HG03175 (cell line): ENCODE data around the gene NHS.

Experiments used
- ATAC-seq: cut with Tn5 transposase; IDR thresholded peaks from one replicate; pipeline ENCODE4 v1.9.1; 2021; ENCODE audit warnings: mild to moderate bottlenecking, moderate library complexity; ENCODE audit not compliant: unreplicated experiment

Gene NHS

GRCh38 chrX:17656556-17656955 lies 281.6 kb downstream of the NHS start:
- no peak for ATAC-seq

- no peak for ATAC-seq
These were observed 287.4 kb downstream of the NHS start for GRCh38 chrX:17662391-17662790.

DNA sequence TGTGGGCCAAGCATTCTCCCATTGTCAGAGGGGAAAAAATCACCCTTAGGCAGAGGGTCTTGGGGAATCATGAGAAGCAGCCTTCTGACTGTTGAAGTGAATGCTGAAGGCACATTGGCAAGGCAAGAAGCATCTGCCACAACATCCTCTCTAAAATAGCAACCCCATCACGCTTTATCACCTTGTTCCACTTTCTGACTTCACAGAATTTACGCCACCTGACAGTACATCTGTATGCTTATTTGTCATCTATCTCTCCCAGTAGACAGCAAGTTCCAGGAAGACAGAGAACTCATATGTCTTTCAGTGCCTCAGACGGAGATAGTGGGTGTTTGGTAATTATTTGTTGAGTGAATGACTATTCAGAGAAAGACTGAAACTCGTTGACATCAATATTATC lies 293.9 kb downstream of the NHS start:
- ATAC-seq: no peak

- no peak for ATAC-seq
These were observed 294.5 kb downstream of the NHS start for GRCh38 chrX:17669458-17669857.

GRCh38 chrX:17669891-17670290 lies 294.9 kb downstream of the NHS start:
- ATAC-seq: no peak

- ATAC-seq: no peak
These were observed 295.9 kb downstream of the NHS start for GRCh38 chrX:17670874-17671273.

DNA sequence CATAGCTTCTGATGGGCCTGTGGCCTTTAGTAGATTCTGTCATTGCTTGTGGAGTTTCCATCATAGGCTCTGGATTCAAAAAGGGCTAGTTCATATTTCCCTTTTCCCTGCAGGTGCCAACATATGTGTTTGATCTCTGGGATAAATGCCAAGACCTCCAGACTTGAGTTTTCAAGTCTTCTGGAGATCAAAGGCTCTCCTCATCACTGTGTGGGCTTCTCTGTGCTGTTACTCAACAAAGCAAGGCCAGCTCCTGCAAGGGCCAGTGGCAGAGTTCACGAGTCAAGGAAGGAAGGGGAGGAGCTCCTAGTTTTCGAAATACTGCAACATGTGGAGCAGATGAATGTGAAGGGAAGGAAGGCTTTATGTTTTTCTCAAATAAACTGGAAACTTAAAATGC lies 299.6 kb downstream of the NHS start:
- ATAC-seq: no peak

DNA sequence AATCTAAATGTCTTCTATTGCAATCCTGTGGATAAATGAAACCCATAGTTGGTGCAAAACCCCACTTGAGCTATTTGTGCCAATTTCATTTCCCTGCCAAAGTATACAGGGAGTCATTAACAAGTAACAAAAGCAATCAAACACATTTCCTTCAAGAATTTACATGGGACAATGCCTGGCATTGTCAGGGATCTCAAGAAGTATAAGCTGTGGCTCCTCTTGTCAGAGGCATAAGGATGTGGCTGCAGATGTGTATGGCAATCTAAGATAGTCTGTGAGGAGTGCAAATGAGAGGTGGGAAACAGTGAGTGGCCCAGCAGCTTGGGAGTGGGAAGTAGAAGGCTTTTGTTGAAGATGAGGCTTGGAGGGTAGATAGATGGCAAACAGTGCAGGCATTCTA lies 304.3 kb downstream of the NHS start:
- ATAC-seq: no peak

DNA sequence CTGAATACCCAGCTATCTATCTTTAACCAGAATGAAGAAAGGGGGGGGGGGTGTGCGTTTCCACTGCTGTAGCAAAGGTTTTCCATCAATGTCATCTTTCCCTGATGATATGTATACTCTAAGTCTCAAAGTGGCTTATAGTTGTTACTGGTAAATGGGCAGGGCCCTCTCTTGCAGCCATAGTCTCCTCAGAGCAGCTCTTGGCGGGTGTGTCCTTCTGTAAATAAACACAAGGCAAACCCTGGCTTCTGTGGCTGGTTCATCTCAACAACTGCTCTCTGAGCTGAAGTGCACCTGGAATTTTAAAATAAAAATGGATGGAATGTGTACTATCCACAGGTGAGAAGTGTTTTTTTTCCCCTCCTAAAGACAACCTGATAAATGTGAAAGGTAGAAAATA lies 304.8 kb downstream of the NHS start:
- ATAC-seq: no peak

DNA sequence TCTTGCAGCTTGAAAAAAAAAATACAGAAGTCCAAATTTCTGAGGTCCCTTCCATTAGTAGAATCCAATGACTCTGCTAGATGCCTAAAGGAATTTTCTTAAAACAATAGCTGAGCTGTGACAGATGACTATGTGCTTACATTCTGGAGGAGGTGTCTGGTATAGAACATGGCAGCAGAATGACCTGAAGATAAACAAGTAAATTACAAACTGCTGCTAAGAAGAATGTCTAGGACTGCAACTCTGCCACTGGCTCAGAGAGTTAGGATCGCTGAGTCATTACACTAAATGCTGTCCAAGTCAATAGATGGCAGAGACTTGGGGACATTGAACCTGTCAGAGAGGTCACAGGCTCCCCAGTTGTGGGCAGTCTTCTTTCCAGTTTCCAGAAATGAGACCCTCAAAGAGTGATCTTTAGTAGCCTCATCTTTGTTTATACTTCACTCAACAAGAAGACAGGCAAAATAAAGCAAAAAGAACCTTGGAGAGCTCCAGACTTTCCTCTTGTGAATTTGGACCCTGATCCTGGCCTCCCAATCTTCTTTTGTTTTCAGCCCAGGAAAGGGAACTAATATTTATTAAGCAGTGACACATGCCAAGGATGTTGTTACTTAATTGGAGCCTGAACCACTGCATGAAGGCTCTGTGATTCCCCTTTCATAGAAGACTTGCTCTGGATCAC lies 305.9 kb downstream of the NHS start:
- no peak for ATAC-seq

GRCh38 chrX:17682259-17682658 lies 307.3 kb downstream of the NHS start:
- ATAC-seq: no peak

- ATAC-seq: no peak
These were observed 310.0 kb downstream of the NHS start for GRCh38 chrX:17685026-17685425.

DNA sequence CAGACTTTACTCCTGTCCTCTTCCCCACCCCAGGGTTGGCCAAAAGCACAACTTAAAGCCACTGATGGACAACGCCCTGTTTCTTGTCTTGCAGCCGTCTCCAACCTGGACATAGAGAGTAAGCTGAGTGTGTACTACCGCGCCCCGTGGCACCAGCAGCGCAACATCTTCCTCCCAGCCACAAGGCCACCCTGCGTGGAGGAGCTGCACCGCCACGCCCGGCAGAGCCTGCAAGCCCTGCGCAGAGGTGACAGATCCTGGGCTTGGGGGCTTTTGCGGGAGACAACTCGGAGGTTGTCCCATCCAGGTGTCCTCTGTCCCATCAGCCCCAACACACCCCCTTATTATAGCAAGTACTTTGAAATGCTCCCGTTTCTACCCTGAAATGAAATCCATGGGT lies 312.6 kb downstream of the NHS start:
- no peak for ATAC-seq

GRCh38 chrX:17689971-17690409 lies 315.0 kb downstream of the NHS start:
- ATAC-seq: peak; percentile 63

- peak; percentile 76 for ATAC-seq
These were observed 317.8 kb downstream of the NHS start for GRCh38 chrX:17692709-17693346.

DNA sequence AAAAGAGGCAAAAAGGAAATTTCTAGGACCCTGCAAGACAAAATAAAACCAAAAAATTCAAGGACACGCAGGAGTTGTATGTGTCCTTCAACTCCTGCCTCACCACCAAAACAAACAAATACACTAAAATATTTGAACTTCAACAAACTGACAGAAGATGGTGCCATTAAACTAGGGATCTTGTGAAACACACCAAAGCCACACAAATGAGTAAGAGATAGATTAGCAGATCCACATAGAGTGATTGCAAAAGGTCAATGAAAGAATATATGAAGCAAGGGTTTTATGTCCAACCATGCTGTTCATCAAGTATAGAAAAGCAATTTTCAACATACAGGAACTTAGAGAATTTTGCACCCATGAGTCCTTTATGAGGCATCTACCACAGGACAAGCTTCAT lies 322.2 kb downstream of the NHS start:
- ATAC-seq: no peak

DNA sequence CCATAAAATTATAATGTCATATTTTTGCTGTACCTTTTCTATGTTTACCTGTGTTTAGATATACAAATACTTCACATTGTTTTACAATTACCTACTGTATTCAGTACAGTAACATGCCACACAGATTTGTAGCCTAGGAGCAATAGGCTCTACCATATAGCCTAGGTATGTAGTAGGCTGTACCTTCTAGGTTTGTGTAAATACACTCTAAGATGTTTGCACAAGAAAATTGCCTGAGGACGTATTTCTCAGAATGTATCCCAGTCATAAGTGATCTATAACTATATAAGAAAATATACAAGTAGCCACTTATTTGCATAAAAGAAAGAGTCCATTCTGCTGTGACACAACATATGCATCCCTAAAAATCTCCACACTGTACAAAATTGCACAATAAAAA lies 326.0 kb downstream of the NHS start:
- ATAC-seq: no peak

GRCh38 chrX:17703201-17703600 lies 328.2 kb downstream of the NHS start:
- ATAC-seq: no peak

- ATAC-seq: no peak
These were observed 330.2 kb downstream of the NHS start for GRCh38 chrX:17705211-17705610.

DNA sequence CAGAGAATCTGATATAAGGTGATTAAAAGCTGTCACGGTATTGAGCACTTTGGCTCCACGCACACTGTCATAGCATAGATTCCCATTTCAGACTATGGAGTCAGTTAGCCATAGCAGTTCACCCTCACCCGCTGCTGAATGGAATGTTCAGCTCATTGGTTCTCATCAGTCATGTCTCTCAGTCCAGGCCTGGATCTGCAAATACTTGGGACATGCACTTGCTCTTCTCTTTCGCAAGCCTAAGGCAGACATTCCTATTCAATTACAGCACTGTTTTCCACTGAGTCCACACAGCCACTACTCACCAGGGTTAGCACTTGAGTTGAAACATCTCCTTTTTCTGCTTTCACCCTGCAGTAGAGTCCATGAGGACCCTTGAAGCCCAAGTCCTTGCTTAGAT lies 331.7 kb downstream of the NHS start:
- no peak for ATAC-seq

DNA sequence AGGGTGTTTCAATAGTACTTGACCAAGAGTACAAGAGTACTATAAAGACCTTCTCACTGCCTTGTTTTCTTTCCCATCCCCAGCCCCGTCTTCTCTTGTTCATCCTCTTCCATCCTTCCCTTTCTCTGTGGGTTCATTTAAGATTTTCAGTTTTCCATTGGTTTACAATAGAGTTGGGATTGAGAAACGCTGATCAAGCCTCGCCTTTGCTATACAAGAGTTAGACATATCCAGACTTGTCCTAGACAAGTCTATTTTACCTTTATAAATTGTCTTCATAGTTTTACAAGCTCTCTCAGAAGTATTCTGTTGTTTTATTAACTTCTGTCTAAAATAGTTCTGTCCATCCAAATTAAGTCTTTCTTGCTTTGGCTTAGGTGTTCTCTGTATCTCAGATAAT lies 332.7 kb downstream of the NHS start:
- no peak for ATAC-seq

GRCh38 chrX:17710871-17711301 lies 335.9 kb downstream of the NHS start:
- ATAC-seq: no peak

GRCh38 chrX:17713288-17713687 lies 338.3 kb downstream of the NHS start:
- no peak for ATAC-seq
